Heart left ventricle (tissue), 16 donors: ENCODE results near the gene DHODH. TPM values are rescaled to one million over a fixed set of nuclear protein-coding genes. Genes with fewer than 3 reads are reported as not detected.
A peak's percentile ranks its signal among the peaks of the same experiment; 100 is the strongest.
"Not testable (repeated sequence)": the region's sequence is repeated elsewhere in the genome, so short reads cannot be mapped to it uniquely, and the experiment has no call there.

Experiments used
- ATAC-seq, 4 donors: fragments of 200-7000 bp; cut with Tn5 transposase; one replicate each; pipeline ENCODE4 v1.9.1; 2020 to 2022; ENCODE audit warnings: moderate library complexity in 4 of 4, mild to moderate bottlenecking in 3 of 4, moderate number of reproducible peaks in 1 of 4
- DNase-seq, 5 donors: peaks; one replicate each; pipeline ENCODE4 v3.0.0-alpha.2; 2020
- H3K27ac ChIP-seq, 12 donors: fragments of 200-600 bp; sonication (generic) in 4 of 12; one replicate each; pipeline versions ENCODE4 v1.5.0 to v1.8.0; 2016 to 2022; ENCODE audit warnings: mild to moderate bottlenecking in 2 of 12
- H3K27me3 ChIP-seq, 9 donors: fragments of 200-600 bp; sonication (generic) in 2 of 9; one replicate each; pipeline versions ENCODE4 v1.5.1 to v1.8.0; 2016 to 2022; ENCODE audit warnings: mild to moderate bottlenecking in 3 of 9
- H3K36me3 ChIP-seq, 9 donors: fragments of 200-600 bp; sonication (generic) in 2 of 9; one replicate each; pipeline versions ENCODE4 v1.5.0 to v1.8.0; 2018 to 2022; ENCODE audit warnings: mild to moderate bottlenecking in 2 of 9
- H3K4me1 ChIP-seq, 12 donors: fragments of 200-600 bp; sonication (generic) in 4 of 12; one replicate each; pipeline versions ENCODE4 v1.5.0 to v1.8.0; 2016 to 2022; ENCODE audit warnings: mild to moderate bottlenecking in 3 of 12
- H3K4me3 ChIP-seq, 12 donors: fragments of 200-600 bp; sonication (generic) in 4 of 12; one replicate each; pipeline versions ENCODE4 v1.5.0 to v1.8.0; 2017 to 2022; ENCODE audit warnings: mild to moderate bottlenecking in 9 of 12, moderate library complexity in 4 of 12
- H3K9me3 ChIP-seq, 12 donors: fragments of 200-600 bp; sonication (generic) in 4 of 12; one replicate each; pipeline versions ENCODE4 v1.5.0 to v1.8.0; 2016 to 2022; ENCODE audit warnings: mild to moderate bottlenecking in 1 of 12
- POLR2A ChIP-seq, 2 donors: fragments of 450-650 bp; IDR thresholded peaks; one replicate each; pipeline ENCODE4 v1.6.1; 2017; ENCODE audit warnings: antibody characterized with exemption in 2 of 2, mild to moderate bottlenecking in 2 of 2, moderate library complexity in 2 of 2
- WGBS, 4 donors: extraction: QIAGEN DNeasy Blood & Tissue Kit in 2 of 4; methylation state at CpG; one replicate each; pipeline versions ENCODE4 v1.1.5 to v1.1.7; 2013 to 2018; 5-methylcytosine and 5-hydroxymethylcytosine counted together
- intact Hi-C, 10 donors: fragments of 100-400 bp; cut with DNase I; formaldehyde crosslinking; loops; one replicate each; pipeline versions ENCODE4 v1.11.1 to v1.14.2; 2022
- polyA plus RNA-seq, 2 donors: library from polyadenylated mRNA; stranded (reverse); fragments of 200-250 nt; gene quantifications; one replicate each; pipeline ENCODE4 v1.2.3, GENCODE V29; 2013
- total RNA-seq, 9 donors: library from RNA; depleted of rRNA in 2 of 9; stranded (reverse); fragments of >200 nt in 2 of 9; fragmentation: NEBNext Ultra II Directional in 3 of 9; extraction: Animal tissue kit (Norgen Biotek cat#: 25700) in 3 of 9; gene quantifications; one replicate each; pipeline versions ENCODE4 v1.1.0 to v1.2.4, GENCODE V29; 2016 to 2023
- TF ChIP-seq, protein P1 (sequence below), 12 donors: fragments of 200-600 bp; sonication (generic) in 4 of 12; IDR thresholded peaks; one replicate each; pipeline versions ENCODE4 v1.5.0 to v1.8.0; 2018 to 2022; ENCODE audit warnings: antibody characterized with exemption in 12 of 12, mild to moderate bottlenecking in 5 of 12
- donor health status: ischemic (EF 13 %, LVEDD 7.1; RV severe dilation, severe dysfunction).
- donor health status: healthy with polysubstance abuse.
- donor health status: DM: no; HTN: yes; CAD: no.
- donor health status: DM: no; HTN: no; CAD: no.
- donor health status: ischemic (EF 25% LVEDD 6.9; RV normal size, moderate dysfunction).
- donor health status: ischemic (EF 25% LVEDD 5.7; RV mildly dilated, moderate dysfunction).
- donor health status: healthy.
- donor health status: DM: yes; HTN: yes; CAD: no.
- donor health status: ischemic (EF 35%, LVEDD 5.7; RV mildly dilated, moderate dysfunction).
- donor health status: nonischemic (EF 11% LVEDD 7.7; RV severe dilation, severe dysfunction).
- donor health status: DM: yes; HTN: yes; CAD: no.
- donor health status: PGD.
- donor health status: ischemic (EF 29% LVEDD 5.4; RV normal size, mild dysfunction).
- donor health status: nonischemic (EF 23%, LVEDD 6.1; RV moderate dilation, normal function).

The DHODH gene
- total and polyA plus RNA-seq, 11 donors = 5.2 to 9.8 (median 7.5) TPM

DNA sequence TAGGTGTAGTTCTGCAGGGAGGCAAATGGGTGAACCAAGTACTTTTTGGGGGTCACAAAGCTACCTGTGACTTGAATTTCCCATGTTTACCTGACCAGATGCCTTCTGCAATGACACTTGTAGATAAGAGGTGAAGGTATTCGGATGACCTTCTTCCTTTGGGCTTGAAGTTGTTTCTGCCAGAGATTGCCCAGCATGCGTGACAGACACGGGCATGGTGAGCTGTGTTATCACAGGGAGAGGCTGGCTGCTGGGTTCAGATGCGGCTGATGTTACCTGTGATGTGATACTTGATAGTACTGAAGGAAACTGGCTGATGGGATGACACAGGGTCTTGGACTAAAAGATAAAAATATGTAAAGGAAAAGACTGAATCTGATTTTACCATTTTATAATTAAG, 22.4 kb upstream of the DHODH start:
- TF ChIP-seq POLR2A (IDR thresholded peaks at IDR 0.05) = no peak
- TF ChIP-seq, protein P1, sequence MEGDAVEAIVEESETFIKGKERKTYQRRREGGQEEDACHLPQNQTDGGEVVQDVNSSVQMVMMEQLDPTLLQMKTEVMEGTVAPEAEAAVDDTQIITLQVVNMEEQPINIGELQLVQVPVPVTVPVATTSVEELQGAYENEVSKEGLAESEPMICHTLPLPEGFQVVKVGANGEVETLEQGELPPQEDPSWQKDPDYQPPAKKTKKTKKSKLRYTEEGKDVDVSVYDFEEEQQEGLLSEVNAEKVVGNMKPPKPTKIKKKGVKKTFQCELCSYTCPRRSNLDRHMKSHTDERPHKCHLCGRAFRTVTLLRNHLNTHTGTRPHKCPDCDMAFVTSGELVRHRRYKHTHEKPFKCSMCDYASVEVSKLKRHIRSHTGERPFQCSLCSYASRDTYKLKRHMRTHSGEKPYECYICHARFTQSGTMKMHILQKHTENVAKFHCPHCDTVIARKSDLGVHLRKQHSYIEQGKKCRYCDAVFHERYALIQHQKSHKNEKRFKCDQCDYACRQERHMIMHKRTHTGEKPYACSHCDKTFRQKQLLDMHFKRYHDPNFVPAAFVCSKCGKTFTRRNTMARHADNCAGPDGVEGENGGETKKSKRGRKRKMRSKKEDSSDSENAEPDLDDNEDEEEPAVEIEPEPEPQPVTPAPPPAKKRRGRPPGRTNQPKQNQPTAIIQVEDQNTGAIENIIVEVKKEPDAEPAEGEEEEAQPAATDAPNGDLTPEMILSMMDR (IDR thresholded peaks at IDR 0.05) = no peak
- H3K27me3 ChIP-seq = peaks cover 0 to 5% (median 0%) of the 10 kb centered on the region in 9 donors
- DNase-seq (no peak), ATAC-seq (no peak)
- intact Hi-C loops = no loop called here
- no peak overlapping the region for H3K27ac ChIP-seq
- H3K4me3 ChIP-seq = no peak overlapping the region
- no peaks in the 10 kb centered on the region for H3K4me1 ChIP-seq
- H3K9me3 ChIP-seq = no peaks in the 10 kb centered on the region
- no peaks in the 10 kb centered on the region for H3K36me3 ChIP-seq
- 25 to 40% (median 33%) methylated on average over 4 of the region's 4 CpGs for WGBS, 4 donors

DNA sequence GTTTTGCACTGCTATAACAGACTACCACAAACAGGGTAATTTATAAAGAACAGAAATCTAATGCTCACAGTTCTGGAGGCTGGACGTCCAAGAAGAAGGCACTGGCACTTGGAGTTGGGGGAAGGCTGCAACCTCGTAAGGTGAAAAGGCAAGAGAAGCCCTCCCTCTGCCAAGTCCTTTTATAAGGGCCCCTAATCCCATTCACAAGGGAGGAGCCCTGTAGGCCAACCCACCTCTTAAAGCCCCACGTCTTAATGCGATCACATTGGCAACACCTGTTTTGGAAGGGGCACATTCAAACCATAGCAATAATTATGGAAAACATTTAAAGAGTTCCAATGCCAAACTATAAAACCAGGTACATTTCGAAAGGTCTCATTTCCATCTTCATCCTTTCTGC, 13.5 kb upstream of the DHODH start:
- no peaks in the 10 kb centered on the region for H3K36me3 ChIP-seq
- ATAC-seq = no peak
- no peak for DNase-seq
- no peak overlapping the region for H3K4me3 ChIP-seq
- no peak overlapping the region for H3K27ac ChIP-seq
- H3K27me3 ChIP-seq = peaks cover 0 to 9% (median 0%) of the 10 kb centered on the region in 9 donors
- H3K4me1 ChIP-seq = no peaks in the 10 kb centered on the region
- intact Hi-C loops = no loop called here
- TF ChIP-seq POLR2A (IDR thresholded peaks at IDR 0.05) = no peak
- TF ChIP-seq, protein P1 (IDR thresholded peaks at IDR 0.05) = no peak
- H3K9me3 ChIP-seq = no peaks in the 10 kb centered on the region
- 39 to 77% (median 55%) methylated on average over 5 of the region's 5 CpGs for WGBS, 4 donors

DNA sequence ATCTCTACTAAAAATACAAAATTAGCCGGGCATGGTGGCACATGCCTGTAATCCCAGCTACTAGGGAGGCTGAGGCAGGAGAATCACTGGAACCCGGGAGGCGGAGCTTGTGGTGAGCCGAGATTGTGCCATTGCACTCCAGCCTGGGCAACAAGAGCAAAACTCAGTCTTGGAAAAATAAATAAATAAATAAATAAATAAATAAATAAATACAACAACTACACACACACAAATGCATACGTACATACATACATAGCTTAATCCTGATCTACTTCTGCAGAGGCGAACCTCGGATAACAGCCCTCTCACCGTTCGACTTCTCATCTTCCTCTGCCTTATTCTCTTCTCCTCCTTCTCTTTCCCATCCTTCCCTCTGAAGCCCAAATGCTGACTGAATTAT, 11.0 kb upstream of the DHODH start:
- WGBS, 4 donors = 91 to 96% (median 93%) methylated on average over 9 of the region's 9 CpGs
- intact Hi-C loops, H3K4me3 ChIP-seq, ATAC-seq, H3K36me3 ChIP-seq, DNase-seq, H3K9me3 ChIP-seq, H3K27ac ChIP-seq, H3K4me1 ChIP-seq, H3K27me3 ChIP-seq: not testable (repeated sequence)

DNA sequence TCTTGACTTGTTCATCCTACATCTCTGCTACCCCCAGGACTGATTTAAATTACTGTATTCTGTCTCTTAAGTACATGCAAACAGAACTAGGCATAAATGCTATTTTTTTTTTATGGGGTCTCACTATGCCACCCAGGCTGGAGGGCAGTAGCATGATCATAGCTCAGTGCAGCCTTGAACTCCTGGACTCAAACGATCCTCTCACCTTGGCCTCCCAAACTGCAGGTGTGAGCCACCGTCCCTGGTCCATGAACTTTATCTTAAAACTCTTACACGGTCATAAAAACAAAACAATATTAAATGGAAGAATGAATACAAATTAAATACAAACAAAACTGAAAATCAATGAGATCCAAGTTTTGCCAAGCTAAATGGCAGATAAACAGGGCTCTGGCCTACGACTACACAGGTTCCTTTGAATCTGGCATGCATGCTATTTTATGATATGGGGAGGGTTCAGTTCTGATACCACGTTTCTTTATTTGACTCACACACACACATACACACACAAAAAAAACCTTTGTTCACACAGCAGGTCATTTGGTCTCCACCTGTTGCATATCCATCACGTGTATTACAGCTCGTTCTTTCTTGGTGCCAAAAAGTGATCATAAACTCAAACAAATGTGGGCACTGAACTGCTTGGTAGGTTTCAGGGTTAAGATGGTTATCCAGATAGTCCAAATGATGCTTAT, 7.2 kb upstream of the DHODH start:
- 64 to 71% (median 69%) methylated on average over 7 of the region's 7 CpGs for WGBS, 4 donors
- Histone ChIP-seq H3K36me3 (no peaks in the 10 kb centered on the region), H3K27me3 (peaks cover 0 to 9% (median 0%) of the 10 kb centered on the region in 9 donors), H3K4me3 (no peak overlapping the region), H3K27ac (no peak overlapping the region), H3K4me1 (no peaks in the 10 kb centered on the region), H3K9me3 (no peaks in the 10 kb centered on the region)
- no peak for TF ChIP-seq POLR2A (IDR thresholded peaks at IDR 0.05)
- TF ChIP-seq, protein P1 (IDR thresholded peaks at IDR 0.05) = no peak
- no peak for DNase-seq
- ATAC-seq = no peak
- intact Hi-C loops = no loop called here

DNA sequence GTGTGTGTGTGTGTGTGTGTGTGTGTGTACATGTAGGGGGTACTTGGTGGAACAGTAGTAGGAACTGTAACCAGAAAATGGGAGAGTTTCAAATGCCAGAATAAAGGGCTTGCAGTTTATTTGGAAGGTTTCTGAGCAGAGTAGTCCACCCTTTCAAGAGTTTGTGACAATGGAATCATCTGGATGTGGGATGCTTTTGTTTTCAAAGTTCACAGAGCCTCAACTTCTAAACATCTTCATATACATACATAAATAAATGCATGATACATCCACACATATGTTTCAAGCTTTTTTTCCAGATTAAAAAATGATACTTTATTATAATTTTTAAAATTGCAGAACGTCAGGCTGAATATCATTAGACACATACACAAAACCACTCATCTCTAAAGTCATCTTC, 5.9 kb upstream of the DHODH start:
- DNase-seq (no peak), ATAC-seq (no peak)
- TF ChIP-seq, protein P1 (IDR thresholded peaks at IDR 0.05) = no peak
- Histone ChIP-seq H3K36me3 (no peaks in the 10 kb centered on the region), H3K9me3 (no peaks in the 10 kb centered on the region), H3K27me3 (peaks cover 0 to 5% (median 0%) of the 10 kb centered on the region in 9 donors), H3K4me1 (no peaks in the 10 kb centered on the region), H3K27ac (no peak overlapping the region), H3K4me3 (no peak overlapping the region)
- intact Hi-C loops = no loop called here
- 71 to 83% (median 78%) methylated on average over 1 of the region's 1 CpG for WGBS, 4 donors

DNA sequence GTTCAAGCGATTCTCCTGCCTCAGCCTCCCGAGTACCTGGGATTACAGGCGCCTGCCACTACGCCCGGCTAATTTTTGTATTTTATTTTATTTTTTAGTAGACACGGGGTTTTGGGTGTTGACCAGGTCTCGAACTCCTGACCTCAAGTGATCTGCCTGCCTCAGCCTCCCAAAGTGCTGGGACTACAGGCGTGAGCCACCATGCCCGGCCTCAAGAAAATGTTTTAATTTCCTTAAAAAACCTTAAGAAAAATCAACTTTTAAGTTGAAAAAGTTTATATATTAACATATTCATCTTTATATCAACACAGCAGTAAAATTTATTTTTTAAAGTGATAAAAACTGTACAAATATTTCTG, 500 bp upstream of the DHODH start:
- not testable (repeated sequence) for H3K27me3 ChIP-seq, H3K9me3 ChIP-seq, DNase-seq, ATAC-seq, H3K4me1 ChIP-seq
- 81 to 86% (median 84%) methylated on average over 9 of the region's 9 CpGs for WGBS, 4 donors
- H3K27ac ChIP-seq = peak overlapping the region in 4 of 12 donors; percentile 12 to 62 (median 36)
- intact Hi-C loops = loop anchor here in 3 of 10 donors (1.0 to 5.0 kb wide), 3 partner anchors 84 to 113 kb away; partner anchors contain the start of genes DHX38 (in 3 of the 3), TXNL4B (in 3 of the 3) and IST1 (in 1 of the 3)
- H3K4me3 ChIP-seq = peak overlapping the region in 10 of 12 donors; percentile 69 to 96 (median 86)
- peaks cover 0 to 10% (median 0%) of the 10 kb centered on the region in 9 donors for H3K36me3 ChIP-seq
